ENCODE measurements around the gene LRRN2.

DNA sequence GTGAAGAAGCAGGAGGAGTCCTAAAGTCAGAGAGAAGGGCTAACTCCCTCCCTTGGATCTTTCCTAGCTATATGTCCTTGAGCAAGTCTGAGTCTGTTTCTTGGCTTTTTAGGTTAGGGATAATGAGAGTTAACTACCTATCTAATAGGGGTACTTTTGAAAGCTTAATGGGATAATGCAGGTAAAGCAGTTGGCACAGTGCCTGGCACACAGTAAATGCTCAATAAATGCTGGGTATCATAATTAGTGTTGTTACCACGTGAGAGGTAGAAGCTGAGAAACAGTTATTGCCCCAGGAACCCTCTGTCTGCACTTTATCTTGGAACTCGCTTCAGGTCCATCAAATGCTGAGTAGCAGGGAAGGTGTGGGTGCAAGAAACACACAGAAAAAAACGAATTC, 5.5 kb downstream of the LRRN2 start:
- TF ChIP-seq, protein P1, sequence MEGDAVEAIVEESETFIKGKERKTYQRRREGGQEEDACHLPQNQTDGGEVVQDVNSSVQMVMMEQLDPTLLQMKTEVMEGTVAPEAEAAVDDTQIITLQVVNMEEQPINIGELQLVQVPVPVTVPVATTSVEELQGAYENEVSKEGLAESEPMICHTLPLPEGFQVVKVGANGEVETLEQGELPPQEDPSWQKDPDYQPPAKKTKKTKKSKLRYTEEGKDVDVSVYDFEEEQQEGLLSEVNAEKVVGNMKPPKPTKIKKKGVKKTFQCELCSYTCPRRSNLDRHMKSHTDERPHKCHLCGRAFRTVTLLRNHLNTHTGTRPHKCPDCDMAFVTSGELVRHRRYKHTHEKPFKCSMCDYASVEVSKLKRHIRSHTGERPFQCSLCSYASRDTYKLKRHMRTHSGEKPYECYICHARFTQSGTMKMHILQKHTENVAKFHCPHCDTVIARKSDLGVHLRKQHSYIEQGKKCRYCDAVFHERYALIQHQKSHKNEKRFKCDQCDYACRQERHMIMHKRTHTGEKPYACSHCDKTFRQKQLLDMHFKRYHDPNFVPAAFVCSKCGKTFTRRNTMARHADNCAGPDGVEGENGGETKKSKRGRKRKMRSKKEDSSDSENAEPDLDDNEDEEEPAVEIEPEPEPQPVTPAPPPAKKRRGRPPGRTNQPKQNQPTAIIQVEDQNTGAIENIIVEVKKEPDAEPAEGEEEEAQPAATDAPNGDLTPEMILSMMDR (IDR thresholded peaks at IDR 0.05; ENCODE audit: low read depth, low read length) = no peak
- TF ChIP-seq POLR2A (IDR thresholded peaks at IDR 0.05; ENCODE audit: extremely low read depth, insufficient read length) = no peak
- TF ChIP-seq, protein P2, sequence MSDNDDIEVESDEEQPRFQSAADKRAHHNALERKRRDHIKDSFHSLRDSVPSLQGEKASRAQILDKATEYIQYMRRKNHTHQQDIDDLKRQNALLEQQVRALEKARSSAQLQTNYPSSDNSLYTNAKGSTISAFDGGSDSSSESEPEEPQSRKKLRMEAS (IDR thresholded peaks at IDR 0.05; ENCODE audit: low read depth, low read length) = no peak
- no peak for TF ChIP-seq MYC (IDR thresholded peaks at IDR 0.05; ENCODE audit: low read depth, low read length)
